GM23248 (cell line): ENCODE results near the gene TTLL3. TPM values are rescaled to one million over a fixed set of nuclear protein-coding genes. Genes with fewer than 3 reads are reported as not detected.

Source experiments
- DNase-seq: peaks from one replicate; pipeline ENCODE4 v3.0.0-alpha.2; 2015
- H2AFZ ChIP-seq: fragments of 200-600 bp; sonication (generic); 2 replicates; pipeline ENCODE4 v1.6.1; 2016; ENCODE audit warnings: antibody characterized with exemption
- H3F3A ChIP-seq: fragments of 200-600 bp; sonication (generic); 2 replicates; pipeline ENCODE4 v1.6.1; 2016; ENCODE audit warnings: mild to moderate bottlenecking, antibody characterized with exemption, mixed run types; ENCODE audit not compliant: insufficient read depth
- H3K27ac ChIP-seq: fragments of 200-600 bp; sonication (generic); 2 replicates; pipeline ENCODE4 v1.5.1; 2016; ENCODE audit warnings: mild to moderate bottlenecking
- H3K27me3 ChIP-seq: fragments of 200-600 bp; sonication (generic); replicated peaks from 2 replicates; pipeline ENCODE4 v1.6.1; 2016; ENCODE audit warnings: mild to moderate bottlenecking; ENCODE audit not compliant: insufficient read depth
- H3K36me3 ChIP-seq: fragments of 200-600 bp; sonication (generic); 2 replicates; pipeline ENCODE4 v1.6.1; 2016; ENCODE audit warnings: low read depth, mild to moderate bottlenecking
- H3K4me1 ChIP-seq: fragments of 200-600 bp; sonication (generic); 2 replicates; pipeline ENCODE4 v1.6.1; 2016; ENCODE audit warnings: mild to moderate bottlenecking; ENCODE audit not compliant: insufficient read depth
- H3K4me2 ChIP-seq: fragments of 200-600 bp; sonication (generic); one replicate; pipeline ENCODE4 v1.6.1; 2016; ENCODE audit warnings: mild to moderate bottlenecking; ENCODE audit not compliant: unreplicated experiment
- H3K4me3 ChIP-seq: fragments of 200-600 bp; sonication (generic); 2 replicates; pipeline ENCODE4 v1.5.1; 2016; ENCODE audit warnings: mild to moderate bottlenecking
- H3K79me2 ChIP-seq: fragments of 200-600 bp; sonication (generic); 2 replicates; pipeline ENCODE4 v1.6.1; 2016; ENCODE audit warnings: mild to moderate bottlenecking; ENCODE audit not compliant: insufficient read depth
- H3K9ac ChIP-seq: fragments of 200-600 bp; sonication (generic); 2 replicates; pipeline ENCODE4 v1.6.1; 2016; ENCODE audit warnings: mild to moderate bottlenecking
- H3K9me2 ChIP-seq: fragments of 200-600 bp; sonication (generic); 2 replicates; pipeline ENCODE4 v1.6.1; 2016; ENCODE audit warnings: mixed run types, mild to moderate bottlenecking, moderate library complexity; ENCODE audit not compliant: insufficient read depth
- H3K9me3 ChIP-seq: fragments of 200-600 bp; sonication (generic); one replicate; pipeline ENCODE4 v1.6.1; 2017; ENCODE audit warnings: low read depth
- H4K20me1 ChIP-seq: fragments of 200-600 bp; sonication (generic); 2 replicates; pipeline ENCODE4 v1.6.0; 2016; ENCODE audit not compliant: insufficient read depth
- EZH2 ChIP-seq: fragments of 200-600 bp; sonication (generic); IDR thresholded peaks from 2 replicates; pipeline ENCODE4 v1.6.1; 2018; ENCODE audit warnings: antibody characterized with exemption, mild to moderate bottlenecking; ENCODE audit not compliant: insufficient read depth, poor library complexity, severe bottlenecking
- EZH2phosphoT487 ChIP-seq: fragments of 200-600 bp; sonication (generic); IDR thresholded peaks from 2 replicates; pipeline ENCODE4 v1.6.1; 2018; ENCODE audit warnings: antibody characterized with exemption, moderate library complexity, mild to moderate bottlenecking, low read depth; ENCODE audit not compliant: insufficient read depth
- WGBS, 2 experiments: methylation state at CpG; one replicate each; pipeline ENCODE4 v1.1.6; 2015 to 2017; ENCODE audit warnings: low lambda C conversion rate in 2 of 2, low coverage in 1 of 2; ENCODE audit errors: missing lambda C conversion rate in 2 of 2; 5-methylcytosine and 5-hydroxymethylcytosine counted together
- in situ Hi-C: fragments of 300-500 bp; cut with MboI; formaldehyde crosslinking; loops from 2 replicates; pipeline ENCODE4 v1.15.0; 2020
- polyA plus RNA-seq: library from polyadenylated mRNA; unstranded; fragments of >200 nt; fragmentation: Nextera tagmentation; extraction: Ambion mirVana; gene quantifications from 2 replicates; pipeline ENCODE4 v1.2.1, GENCODE V29; 2016
- total RNA-seq: library from RNA; depleted of rRNA; stranded (reverse); fragments of >200 nt; shearing (Covaris generic); gene quantifications from 2 replicates; pipeline ENCODE4 v1.2.3, GENCODE V29; 2014

The TTLL3 gene
- total and polyA plus RNA-seq, 2 experiments from 2014 or later: 26.9 to 30.3 TPM

- 44 to 58% methylated on average over 1 of the region's 1 CpG for WGBS, 2 experiments
- no peak for DNase-seq
- TF ChIP-seq EZH2phosphoT487 (no peak), EZH2 (no peak)
- H3F3A ChIP-seq: peaks cover 38% of the 10 kb centered on the region
- in situ Hi-C loops: no loop called here
- no peaks in the 10 kb centered on the region for H3K9me2 ChIP-seq
- H3K4me3 ChIP-seq: no peak overlapping the region
- H3K36me3 ChIP-seq: peaks cover 9% of the 10 kb centered on the region; the same call in 1 of the 2 replicates
- no peaks in the 10 kb centered on the region for H3K9me3 ChIP-seq
- H4K20me1 ChIP-seq: no peaks in the 10 kb centered on the region
- peak overlapping the region; percentile 64 for H3K9ac ChIP-seq
- H3K27me3 ChIP-seq: no peaks in the 10 kb centered on the region
- H2AFZ ChIP-seq: no peak overlapping the region
- H3K27ac ChIP-seq: peak overlapping the region; percentile 93
- peak overlapping the region; percentile 16 for H3K4me2 ChIP-seq
- H3K79me2 ChIP-seq: no peaks in the 10 kb centered on the region
- peaks cover 23% of the 10 kb centered on the region for H3K4me1 ChIP-seq
These were observed 32.4 kb upstream of the TTLL3 start for GRCh38 chr3:9777694-9778021.

GRCh38 chr3:9778143-9779074 is 31.7 kb upstream of the TTLL3 start:
- Histone ChIP-seq H3K9me2 (no peaks in the 10 kb centered on the region), H4K20me1 (no peaks in the 10 kb centered on the region), H3K27ac (peak overlapping the region; percentile 93), H3K4me3 (no peak overlapping the region), H3K4me1 (peaks cover 23% of the 10 kb centered on the region), H3K79me2 (no peaks in the 10 kb centered on the region), H3F3A (peaks cover 38% of the 10 kb centered on the region), H3K9ac (peak overlapping the region; percentile 67), H2AFZ (0 out of 2 replicates have a peak overlapping the region, but pooled peaks have one; percentile 23), H3K36me3 (peaks cover 15% of the 10 kb centered on the region; the same call in 1 of the 2 replicates), H3K4me2 (peak overlapping the region; percentile 16), H3K27me3 (no peaks in the 10 kb centered on the region), H3K9me3 (no peaks in the 10 kb centered on the region)
- WGBS, 2 experiments: 65 to 72% methylated on average over 5 of the region's 5 CpGs
- in situ Hi-C loops: no loop called here
- TF ChIP-seq EZH2phosphoT487 (no peak), EZH2 (no peak)
- DNase-seq: peak; percentile 95

- H3F3A ChIP-seq: peaks cover 38% of the 10 kb centered on the region
- no peak overlapping the region for H2AFZ ChIP-seq
- no peaks in the 10 kb centered on the region for H4K20me1 ChIP-seq
- no peaks in the 10 kb centered on the region for H3K9me2 ChIP-seq
- no peak for DNase-seq
- in situ Hi-C loops: no loop called here
- no peak overlapping the region for H3K4me2 ChIP-seq
- no peaks in the 10 kb centered on the region for H3K27me3 ChIP-seq
- peak overlapping the region; percentile 67 for H3K9ac ChIP-seq
- 79 to 80% methylated on average over 5 to 6 of the region's 6 CpGs for WGBS, 2 experiments
- peak overlapping the region; percentile 93 for H3K27ac ChIP-seq
- TF ChIP-seq EZH2phosphoT487 (no peak), EZH2 (no peak)
- H3K79me2 ChIP-seq: no peaks in the 10 kb centered on the region
- peaks cover 23% of the 10 kb centered on the region for H3K4me1 ChIP-seq
- H3K9me3 ChIP-seq: no peaks in the 10 kb centered on the region
- H3K4me3 ChIP-seq: no peak overlapping the region
- peaks cover 15% of the 10 kb centered on the region; the same call in 1 of the 2 replicates for H3K36me3 ChIP-seq
These were observed 30.9 kb upstream of the TTLL3 start for GRCh38 chr3:9779075-9779593.

GRCh38 chr3:9779721-9780457 is 30.2 kb upstream of the TTLL3 start:
- Histone ChIP-seq H3K79me2 (no peaks in the 10 kb centered on the region), H3K27ac (0 out of 2 replicates have a peak overlapping the region, but pooled peaks have one; percentile 93), H4K20me1 (no peaks in the 10 kb centered on the region), H3K4me2 (no peak overlapping the region), H3F3A (peaks cover 38% of the 10 kb centered on the region), H3K36me3 (peaks cover 15% of the 10 kb centered on the region; the same call in 1 of the 2 replicates), H3K4me3 (no peak overlapping the region), H3K27me3 (no peaks in the 10 kb centered on the region), H2AFZ (no peak overlapping the region), H3K4me1 (peaks cover 23% of the 10 kb centered on the region), H3K9ac (no peak overlapping the region), H3K9me3 (no peaks in the 10 kb centered on the region), H3K9me2 (no peaks in the 10 kb centered on the region)
- DNase-seq: no peak
- in situ Hi-C loops: no loop called here
- 84 to 85% methylated on average over 8 of the region's 8 CpGs for WGBS, 2 experiments
- TF ChIP-seq EZH2 (no peak), EZH2phosphoT487 (no peak)
